GM10847 (cell line): ENCODE data around the gene MKS1.

Experiments used
- POLR2A ChIP-seq: IDR thresholded peaks from 2 replicates; pipeline ENCODE4 v1.6.1; 2011; ENCODE audit not compliant: insufficient read length; ENCODE audit errors: extremely low read depth

MKS1 gene

DNA sequence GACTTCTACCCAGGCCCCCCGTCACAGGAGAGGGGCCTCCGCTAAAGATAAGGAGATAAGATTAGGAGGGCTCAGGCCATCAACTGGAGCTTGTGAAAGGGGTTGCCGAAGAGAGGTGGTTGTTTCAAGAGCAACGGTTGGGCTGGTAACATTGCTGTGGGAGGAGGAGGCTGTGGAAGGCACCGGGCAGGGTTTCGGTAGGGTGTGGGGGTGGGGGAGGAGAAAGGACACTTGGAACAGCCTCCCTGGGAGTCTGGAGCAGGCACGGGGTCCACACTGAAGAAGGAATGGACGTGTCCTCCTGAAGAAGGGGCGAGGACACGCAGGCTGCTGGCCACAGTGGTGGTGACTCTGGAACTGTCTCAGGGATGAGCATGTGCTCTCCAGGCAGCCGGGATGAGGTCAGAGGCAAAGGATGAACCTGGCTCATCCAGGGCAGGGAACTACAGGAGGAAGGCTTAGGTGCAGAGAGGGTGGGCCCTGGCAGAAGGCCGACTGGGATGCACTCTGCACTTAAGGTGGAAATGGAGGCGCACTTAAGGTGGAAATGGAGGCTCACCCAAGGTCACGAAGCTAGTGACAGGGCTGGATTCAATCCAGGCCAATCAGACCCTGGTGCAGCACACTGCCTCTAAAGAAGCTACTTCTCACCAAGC lies 27.7 kb downstream of the MKS1 start:
- no peak for TF ChIP-seq POLR2A

DNA sequence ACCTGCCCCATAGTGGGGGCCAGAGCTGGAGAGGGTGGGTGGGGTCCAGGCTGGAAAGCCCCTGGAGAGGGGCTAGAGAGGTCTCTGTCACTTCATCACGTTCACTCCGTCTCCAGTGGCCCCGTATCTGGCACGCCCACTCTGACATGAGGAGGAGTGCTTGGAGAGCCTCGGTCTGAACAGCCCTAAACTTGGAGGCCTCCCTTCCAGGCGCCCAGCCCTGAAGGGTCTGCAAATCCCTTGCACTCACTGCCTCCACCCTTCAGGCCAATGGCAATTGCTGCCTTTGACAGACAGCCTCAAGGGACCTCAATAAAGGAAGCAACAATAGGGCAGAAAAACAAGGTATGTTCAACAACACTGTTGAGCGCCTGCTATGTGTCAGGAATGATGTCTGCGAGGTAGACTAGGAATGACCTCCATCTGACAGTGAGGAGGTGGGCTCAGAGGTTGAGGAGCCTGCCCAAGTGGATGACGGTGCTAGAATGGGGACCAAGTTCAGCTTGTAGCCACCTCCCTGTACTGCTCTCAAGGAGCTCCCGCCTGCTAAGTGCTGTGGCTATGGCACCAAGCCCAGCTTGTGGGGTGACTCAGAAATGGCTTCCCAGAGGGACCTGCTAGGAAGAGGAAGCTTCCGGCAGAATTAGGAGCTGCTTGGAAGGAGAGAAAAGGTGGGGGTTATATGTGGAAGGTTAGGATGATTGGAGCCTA lies 29.5 kb downstream of the MKS1 start:
- no peak for TF ChIP-seq POLR2A

GRCh38 chr17:58187675-58188074 lies 31.4 kb downstream of the MKS1 start:
- no peak for TF ChIP-seq POLR2A

- no peak for TF ChIP-seq POLR2A
These were observed 32.0 kb downstream of the MKS1 start for GRCh38 chr17:58187063-58187462.

GRCh38 chr17:58186591-58186990 lies 32.5 kb downstream of the MKS1 start:
- no peak for TF ChIP-seq POLR2A

- no peak for TF ChIP-seq POLR2A
These were observed 33.9 kb downstream of the MKS1 start for GRCh38 chr17:58184986-58185761.

DNA sequence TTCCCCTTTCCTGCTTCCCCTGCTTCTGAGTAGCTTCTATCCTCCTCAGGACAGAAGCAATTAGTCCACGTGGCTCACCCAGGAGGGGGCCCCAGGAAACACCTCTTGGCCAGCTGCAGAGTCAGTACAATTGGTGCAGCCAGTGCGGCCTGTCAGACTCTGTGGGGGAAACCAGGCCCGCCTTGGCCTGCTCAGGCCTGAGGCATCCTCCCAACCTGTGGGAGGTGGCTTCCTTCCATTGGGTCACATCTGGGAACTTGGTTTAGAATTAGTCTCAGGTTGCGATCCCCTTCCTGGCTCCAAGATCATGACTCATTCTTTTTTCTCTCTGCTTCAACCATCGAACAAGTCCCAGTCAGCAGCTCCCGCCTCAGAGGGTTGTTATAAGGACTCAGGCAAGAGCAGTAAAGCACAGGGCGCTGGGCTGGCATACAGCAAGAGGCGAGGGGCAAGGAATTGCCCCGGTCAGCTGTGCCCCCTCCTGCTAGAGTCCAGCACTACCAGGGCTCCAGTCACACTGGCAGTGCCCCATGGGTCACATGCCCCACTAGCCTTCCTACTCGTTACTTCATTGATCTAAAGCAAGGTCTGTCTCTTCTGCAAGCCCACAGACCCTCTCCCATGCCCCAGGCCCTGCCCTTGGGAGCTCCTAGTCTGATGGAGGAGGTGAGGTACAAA lies 34.6 kb downstream of the MKS1 start:
- no peak for TF ChIP-seq POLR2A

- TF ChIP-seq POLR2A: no peak
These were observed 35.5 kb downstream of the MKS1 start for GRCh38 chr17:58183514-58183913.

- no peak for TF ChIP-seq POLR2A
These were observed 37.3 kb downstream of the MKS1 start for GRCh38 chr17:58181796-58182195.

GRCh38 chr17:58176200-58176599 lies 42.9 kb downstream of the MKS1 start:
- TF ChIP-seq POLR2A: no peak

DNA sequence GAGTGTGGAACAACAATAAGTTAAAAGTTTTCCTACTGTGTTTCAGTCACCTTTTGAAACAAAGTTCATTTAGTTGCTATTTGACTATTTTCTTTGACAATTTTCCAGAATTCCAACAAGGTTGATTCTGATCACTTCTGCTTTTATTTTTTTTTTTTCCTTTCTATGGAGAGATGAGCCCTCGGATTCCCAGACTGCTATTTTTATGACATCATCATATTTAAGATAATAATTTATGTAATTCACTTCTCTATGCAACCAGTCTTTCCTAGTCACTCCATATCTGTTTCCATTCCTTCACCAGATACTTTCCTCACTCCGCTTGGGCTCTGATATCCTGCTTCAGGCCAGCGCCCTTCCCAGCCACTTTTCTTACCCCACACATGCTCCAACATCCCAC lies 44.2 kb downstream of the MKS1 start:
- TF ChIP-seq POLR2A: no peak

DNA sequence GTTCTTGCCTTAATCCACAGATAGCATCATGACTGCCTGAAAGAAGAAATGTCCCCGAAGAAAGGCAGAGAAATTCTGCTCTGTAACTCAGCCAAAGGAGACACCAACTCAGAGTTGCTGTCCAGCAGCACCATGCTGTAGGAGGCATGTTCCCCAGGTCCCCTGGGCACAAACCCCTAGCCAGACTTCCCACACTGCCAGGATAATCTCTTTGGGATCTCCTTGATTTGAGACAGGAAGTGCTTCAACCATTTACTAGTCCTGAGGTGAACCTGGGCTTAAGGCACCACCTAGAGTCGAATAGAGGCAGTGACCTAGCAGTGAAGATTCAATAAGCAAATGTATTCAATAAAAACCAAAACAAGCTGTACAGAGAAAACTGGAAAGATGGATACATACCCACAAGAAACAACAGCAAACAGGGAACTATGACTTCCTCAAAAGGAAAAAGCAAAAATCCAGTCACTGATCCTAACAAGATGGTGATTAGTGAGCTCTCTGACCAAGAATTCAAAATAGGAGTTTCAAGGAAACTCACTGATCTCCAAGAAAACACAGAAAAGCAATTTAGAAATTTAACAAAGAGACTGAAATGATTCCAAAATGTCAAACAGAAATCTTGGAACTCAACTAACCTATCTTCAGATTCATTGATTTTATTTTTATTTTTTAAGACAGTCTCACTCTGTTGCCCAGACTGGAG lies 46.5 kb downstream of the MKS1 start:
- TF ChIP-seq POLR2A: no peak

DNA sequence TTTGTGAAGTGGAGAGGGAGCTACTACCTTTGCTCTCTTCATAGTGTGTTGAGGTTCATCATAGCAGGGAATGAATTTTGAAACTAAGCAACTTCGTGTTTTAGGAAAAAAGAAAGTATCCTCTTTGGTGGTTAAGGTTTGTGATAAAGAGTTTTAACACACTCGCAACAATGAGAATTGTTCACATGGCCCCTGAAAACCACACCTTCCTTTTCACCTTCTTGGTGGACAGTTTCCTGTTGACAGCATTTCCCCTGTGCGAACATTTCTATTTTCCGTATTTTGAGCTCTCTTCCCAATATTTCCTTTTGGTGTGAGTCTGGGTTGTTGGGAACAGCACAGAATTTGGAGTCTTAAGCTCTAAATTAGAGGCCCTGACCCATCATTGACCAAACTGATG lies 48.4 kb downstream of the MKS1 start:
- no peak for TF ChIP-seq POLR2A

GRCh38 chr17:58166682-58167081 lies 52.4 kb downstream of the MKS1 start, which contains the start of gene OR4D2:
OR4D2 (plus strand) TSS chr17:58166982; CDS start chr17:58169656, 2,674 bp downstream.
- TF ChIP-seq POLR2A: no peak

DNA sequence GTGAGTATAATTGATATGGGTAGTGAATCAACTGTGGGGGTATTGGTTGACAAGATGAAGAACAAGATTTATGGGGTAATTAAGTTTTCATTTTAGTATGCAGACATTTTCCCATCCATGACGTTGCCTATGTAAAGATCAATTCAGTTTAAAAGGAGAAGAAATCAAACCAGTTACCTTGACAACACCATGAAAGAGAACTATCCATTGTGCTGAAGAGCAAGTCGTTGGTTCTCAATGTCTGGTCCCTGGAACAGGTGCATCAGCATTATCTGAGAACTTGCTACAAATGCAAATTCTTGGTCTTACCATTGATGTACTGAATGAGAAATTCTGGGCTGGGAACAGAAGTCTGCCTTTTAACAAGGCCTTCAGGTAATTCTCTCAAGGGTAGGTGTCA lies 53.1 kb downstream of the MKS1 start:
- TF ChIP-seq POLR2A: no peak
